Camera-type eye (tissue), 1 donor: ENCODE data around the gene FGF1. TPM values are rescaled to one million over a fixed set of nuclear protein-coding genes. Genes with fewer than 3 reads are reported as not detected.

Experiments
- total RNA-seq: library from RNA; depleted of rRNA; stranded (reverse); fragments of >200 nt; gene quantifications from one replicate; pipeline ENCODE4 v1.2.3, GENCODE V29; 2014

The FGF1 gene
- 3.8 TPM for total RNA-seq

DNA sequence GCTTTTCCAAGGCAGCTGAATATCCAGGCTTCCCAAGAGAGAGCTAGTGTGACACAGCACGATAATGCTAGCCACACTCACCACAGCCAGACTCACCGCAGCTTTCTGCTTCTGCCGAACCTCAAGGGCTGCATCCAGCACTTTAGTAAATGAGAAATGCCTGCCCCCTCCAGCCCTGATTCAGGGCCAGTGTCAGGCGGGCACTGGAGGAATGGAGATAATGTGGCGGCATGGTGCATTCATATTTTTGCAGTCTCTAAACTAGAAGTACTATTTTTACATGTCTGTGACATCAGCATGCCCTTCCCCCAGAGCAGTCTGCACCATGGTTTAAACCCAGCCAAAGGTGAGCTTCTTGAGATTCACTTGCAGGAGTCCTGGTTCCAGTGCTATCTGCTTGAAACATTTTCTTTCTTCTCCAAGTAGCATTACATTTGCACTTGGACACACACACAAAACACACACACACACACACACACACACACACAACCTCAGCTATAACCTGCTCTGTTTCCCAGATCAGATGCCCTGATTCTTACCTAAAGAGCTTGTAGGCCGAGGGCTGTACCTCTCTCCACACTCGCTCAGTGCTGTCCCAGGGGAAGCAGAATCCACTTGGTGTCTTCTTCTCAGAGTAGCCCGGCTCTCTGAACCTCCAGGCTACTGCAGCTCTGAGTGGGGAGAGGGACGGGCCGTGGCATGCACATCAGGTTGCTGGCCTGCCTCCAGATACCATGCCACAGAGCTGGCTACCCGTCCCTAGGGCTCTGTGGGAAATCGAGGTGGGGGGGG is at the start of gene FGF1:
Gene FGF1 (minus strand): TSS at position 673 of the 792 bp plus-strand sequence. CDS start 71,963 bp downstream, outside the sequence.

Other genes starting within 250 kb of the FGF1 start
- gene ARHGAP26, start 84.3 kb upstream of the FGF1 start, total RNA-seq, result 38.8 TPM